GM11168 (cell line): Measurements from ENCODE around the gene DUX4.
"Not testable (repeated sequence)": the region's sequence is repeated elsewhere in the genome, so short reads cannot be mapped to it uniquely, and the experiment has no call there.

Experiments used
- in situ Hi-C: fragments of 300-500 bp; cut with MboI; formaldehyde crosslinking; loops from one replicate; pipeline ENCODE4 v1.12.0; 2022; ENCODE audit warnings: low sequenced_read_pairs; ENCODE audit not compliant: unreplicated experiment

DUX4 gene

DNA sequence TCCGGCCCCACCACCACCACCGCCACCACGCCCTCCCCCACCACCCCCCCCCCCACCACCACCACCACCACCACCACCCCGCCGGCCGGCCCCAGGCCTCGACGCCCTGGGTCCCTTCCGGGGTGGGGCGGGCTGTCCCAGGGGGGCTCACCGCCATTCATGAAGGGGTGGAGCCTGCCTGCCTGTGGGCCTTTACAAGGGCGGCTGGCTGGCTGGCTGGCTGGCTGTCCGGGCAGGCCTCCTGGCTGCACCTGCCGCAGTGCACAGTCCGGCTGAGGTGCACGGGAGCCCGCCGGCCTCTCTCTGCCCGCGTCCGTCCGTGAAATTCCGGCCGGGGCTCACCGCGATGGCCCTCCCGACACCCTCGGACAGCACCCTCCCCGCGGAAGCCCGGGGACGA, at the start of gene DUX4:
DUX4 (plus strand) TSS at position 347 of the 400 bp plus-strand sequence; CDS start at position 347, 0 bp downstream.
- in situ Hi-C loops, result not testable (repeated sequence)

DNA sequence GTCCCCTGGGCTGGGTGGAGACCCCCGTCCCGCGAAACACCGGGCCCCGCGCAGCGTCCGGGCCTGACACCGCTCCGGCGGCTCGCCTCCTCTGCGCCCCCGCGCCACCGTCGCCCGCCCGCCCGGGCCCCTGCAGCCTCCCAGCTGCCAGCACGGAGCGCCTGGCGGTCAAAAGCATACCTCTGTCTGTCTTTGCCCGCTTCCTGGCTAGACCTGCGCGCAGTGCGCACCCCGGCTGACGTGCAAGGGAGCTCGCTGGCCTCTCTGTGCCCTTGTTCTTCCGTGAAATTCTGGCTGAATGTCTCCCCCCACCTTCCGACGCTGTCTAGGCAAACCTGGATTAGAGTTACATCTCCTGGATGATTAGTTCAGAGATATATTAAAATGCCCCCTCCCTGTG, 1.9 kb downstream of the DUX4 start:
- in situ Hi-C loops, result not testable (repeated sequence)

DNA sequence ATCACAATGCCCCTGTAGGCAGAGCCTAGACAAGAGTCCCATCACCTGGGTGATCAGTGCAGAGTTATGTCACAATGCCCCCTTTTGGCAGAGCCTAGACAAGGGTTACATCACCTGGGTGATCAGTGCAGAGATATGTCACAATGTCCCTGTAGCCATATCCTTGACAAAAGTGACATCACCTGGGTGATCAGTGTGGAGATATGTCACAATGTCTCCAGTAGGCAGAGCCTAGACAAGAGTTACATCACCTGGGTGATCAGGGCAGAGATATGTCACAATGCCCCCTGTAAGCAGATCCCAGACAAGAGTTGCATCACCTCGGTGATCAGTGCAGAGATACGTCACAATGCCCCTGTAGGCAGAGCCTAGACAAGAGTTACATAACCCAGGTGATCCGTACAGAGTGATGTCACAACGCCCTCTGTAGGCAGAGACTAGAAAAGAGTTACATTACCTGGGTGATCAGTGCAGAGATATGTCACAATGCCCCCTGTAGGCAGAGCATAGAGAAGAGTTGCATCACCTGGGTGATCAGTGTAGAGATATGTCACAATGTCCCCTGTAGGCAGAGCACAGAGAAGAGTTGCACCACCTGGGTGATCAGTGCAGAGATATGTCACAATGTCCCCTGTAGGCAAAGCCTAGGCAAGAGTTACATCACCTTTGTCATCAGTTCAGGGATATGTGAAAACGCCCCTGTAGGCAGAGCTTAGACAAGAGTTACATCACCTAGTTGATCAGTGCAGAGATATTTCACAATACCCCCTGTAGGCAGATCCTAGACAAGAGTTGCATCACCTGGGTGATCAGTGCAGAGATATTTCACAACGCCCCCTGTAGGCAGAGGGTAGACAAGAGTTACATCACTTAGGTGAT, 4.4 kb downstream of the DUX4 start:
- in situ Hi-C loops, result not testable (repeated sequence)

DNA sequence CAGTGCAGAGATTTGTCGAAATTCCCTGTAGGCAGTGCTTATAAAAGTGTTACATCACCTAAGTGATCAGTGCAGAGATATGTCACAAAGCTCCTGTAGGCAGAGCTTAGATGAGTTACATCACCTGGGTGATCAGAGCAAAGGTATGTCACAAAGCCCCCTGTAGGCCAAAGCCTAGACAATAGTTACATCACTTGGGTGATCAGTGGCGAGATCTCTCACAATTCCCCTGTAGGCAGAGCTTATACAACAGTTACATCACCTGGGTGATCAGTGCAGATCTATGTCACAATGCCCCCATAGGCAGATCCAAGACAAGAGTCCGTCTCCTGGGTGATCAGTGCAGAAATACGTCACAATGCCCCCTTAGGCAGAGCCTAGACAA, 5.0 kb downstream of the DUX4 start:
- in situ Hi-C loops, result not testable (repeated sequence)

DNA sequence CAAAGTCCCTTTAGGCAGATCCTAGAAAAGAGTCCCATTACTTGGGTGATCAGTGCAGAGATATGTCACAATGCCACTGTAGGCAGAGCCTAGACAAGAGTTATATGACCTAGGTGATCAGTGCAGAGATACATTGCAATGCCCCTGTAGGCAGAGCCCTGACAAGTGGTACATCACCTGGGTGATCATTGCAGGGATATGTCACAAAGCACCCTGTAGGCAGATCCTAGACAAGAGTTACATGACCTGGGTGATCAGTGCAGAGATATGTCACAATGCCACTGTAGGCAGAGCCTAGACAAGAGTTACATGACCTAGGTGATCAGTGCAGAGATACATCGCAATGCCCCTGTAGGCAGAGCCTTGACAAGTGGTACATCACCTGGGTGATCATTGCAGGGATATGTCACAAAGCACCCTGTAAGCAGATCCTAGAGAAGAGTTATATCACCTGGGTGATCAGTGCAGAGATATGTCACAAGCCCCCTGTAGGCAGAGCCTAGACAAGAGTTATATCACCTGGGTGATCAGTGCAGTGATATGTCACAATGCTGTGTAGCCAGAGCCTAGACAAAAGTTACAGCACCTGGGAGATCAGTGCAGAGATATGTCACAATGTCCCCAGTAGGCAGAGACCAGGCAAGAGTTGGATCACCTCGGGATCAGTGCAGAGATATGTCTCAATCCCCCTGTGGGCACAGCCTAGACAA, 5.6 kb downstream of the DUX4 start:
- in situ Hi-C loops, result not testable (repeated sequence)

DNA sequence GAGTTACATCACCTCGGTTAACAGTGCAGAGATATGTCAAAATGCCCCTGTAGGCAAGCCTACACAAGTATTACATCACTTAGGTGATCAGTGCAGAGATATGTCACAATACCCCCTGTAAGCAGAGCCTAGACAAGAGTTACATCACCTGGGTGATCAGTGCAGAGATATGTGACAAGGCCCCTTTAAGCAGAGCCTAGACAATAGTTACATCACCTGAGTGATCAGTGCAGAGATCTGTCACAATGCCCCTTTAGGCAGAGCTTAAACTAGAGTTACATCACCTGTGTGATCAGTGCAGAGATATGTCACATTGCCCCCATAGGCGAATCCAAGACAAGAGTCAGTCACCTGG, 6.1 kb downstream of the DUX4 start:
- in situ Hi-C loops, result not testable (repeated sequence)

DNA sequence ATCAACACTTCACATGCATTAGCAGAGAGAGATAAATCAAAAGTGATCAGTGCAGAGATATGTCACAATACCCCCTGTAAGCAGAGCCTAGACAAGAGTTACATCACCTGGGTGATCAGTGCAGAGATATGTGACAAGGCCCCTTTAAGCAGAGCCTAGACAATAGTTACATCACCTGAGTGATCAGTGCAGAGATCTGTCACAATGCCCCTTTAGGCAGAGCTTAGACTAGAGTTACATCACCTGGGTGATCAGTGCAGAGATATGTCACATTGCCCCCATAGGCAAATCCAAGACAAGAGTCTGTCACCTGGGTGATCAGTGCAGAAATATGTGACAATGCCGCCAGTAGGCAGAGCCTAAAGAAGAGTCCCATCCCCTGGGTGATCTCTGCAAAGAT, 7.4 kb downstream of the DUX4 start:
- in situ Hi-C loops, result not testable (repeated sequence)

DNA sequence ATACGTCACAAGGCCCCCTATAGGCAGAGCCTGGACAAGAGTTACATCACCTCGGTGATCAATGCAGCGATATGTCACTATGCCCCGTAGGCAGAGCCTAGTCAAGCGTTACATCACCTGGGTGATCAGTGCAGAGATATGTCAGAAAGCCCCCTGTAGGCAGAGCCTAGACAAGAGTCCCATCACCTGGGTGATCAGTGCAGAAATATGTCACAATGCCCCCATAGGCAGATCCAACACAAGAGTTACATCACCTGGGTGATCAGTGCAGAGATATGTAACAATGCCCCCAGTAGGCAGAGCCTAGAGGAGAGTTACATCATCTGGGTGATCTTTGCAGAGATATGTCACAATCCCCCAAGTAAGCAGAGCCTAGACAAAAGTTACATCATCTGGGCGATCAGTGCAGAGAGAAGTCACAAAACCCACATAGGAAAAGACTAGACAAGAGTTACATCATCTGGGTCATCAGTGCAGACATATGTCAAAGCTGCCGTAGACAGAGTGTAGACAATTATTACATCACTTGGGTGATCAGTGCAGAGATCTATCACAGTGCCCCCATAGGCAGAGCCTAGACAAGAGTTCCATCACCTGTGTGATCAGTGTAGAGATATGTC, 8.0 kb downstream of the DUX4 start:
- in situ Hi-C loops, result not testable (repeated sequence)

DNA sequence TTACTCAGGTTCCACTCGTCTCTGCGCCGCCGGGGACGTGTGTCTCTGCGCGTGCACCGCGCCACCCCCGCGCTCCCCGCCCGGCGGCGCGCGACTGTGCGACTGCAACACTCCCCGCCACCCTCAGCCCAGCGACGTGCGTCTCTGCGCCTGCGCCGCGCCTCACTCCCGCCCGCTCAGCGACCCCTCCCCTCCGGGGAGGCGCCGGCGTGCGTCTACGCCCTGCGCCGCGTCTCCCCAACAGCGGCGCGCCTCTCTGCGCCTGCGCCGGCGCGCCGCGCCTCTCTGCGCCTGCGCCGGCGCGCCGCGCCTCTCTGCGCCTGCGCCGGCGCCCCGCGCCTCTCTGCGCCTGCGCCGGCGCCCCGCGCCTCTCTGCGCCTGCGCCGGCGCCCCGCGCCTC, 29.9 kb downstream of the DUX4 start:
- in situ Hi-C loops, result not testable (repeated sequence)
